NCI-H1930 (cell line): ENCODE results near the gene TINAGL1.

Source experiments
- DNase-seq, 2 experiments: peaks; one replicate each; lab custom pipeline; 2025; lab: John Stamatoyannopoulos, UW

Gene TINAGL1

GRCh38 chr1:31627301-31627929, 51.1 kb downstream of the TINAGL1 start:
- DNase-seq: no peak

DNA sequence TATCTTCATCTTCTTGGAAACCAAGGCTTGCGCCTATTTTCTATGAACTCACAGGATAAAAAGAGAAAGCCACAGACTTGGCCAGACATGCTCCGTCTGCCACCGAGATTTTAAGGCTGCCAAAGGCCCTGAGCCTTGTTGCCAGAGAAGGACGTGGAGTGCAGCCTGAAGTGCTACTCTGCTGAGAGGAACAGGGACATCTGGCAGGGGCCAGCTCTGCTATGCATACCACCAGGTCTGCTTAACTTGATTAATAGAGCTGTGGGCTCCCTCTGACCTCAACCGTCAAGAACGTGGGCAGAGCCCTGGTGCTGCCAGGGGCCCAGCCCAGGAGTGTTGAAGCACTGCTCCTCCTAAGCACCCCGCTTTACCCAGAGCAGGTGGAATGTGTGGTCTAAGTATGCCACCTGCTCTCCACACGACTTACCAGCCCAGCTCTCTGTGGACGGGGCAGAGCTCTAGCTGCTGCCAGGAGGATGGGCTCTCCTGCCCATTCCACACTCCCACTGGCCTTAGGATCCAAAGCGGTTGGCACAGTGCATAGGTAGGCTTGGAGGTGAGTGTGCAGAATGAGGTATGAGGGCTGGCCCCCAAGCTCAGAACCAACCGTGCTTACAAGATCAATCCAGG, 51.7 kb downstream of the TINAGL1 start:
- DNase-seq: no peak

DNA sequence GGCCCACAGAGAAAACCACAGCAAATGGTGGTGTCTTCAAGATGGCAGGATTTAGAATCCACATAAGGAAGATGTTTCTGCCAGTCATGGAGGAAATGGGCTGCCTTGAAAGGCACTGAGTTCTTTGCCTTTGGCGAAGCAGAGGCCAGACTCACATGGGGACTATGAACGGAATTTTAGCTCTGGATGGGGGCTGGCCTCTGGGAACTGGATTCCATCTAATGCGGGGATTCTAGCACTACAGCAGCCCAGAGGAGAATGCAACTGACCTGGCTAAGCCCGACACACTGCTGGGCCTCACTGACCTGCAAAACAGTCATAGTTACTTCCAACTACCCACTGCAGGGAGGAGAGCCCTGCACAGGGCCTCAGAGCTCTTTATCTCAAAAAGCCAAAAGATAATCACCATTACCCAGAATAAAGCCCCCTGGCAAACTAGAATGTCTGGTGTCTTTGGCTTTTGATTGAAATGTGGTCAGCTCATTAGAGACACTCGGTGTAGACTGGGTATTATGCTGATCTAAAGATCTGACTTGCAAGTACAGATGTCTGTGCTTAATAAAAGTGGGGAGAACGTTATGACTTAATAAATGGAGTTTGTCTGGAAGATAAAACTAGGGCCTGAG, 52.7 kb downstream of the TINAGL1 start:
- DNase-seq: no peak

- no peak for DNase-seq
These were observed 56.3 kb downstream of the TINAGL1 start for GRCh38 chr1:31632649-31633048.

DNA sequence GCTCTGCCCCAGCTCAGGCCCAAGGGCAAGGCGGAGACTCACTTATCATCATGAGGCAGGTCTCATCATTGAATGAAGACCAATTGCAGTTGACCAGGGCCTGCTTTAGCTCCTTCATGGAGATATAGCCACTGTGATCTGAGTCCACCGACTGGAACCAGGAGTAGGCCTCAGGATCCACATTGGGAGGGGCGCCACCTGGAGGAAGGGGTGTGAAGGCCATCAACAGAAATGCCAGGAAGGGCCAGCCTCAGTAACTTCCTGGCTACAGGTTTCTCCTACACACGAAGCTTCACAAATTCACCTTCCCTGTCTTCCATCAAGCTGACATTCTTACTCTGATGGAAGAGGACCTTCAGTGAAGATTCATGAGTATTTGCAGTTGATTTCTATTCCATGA, 56.8 kb downstream of the TINAGL1 start:
- DNase-seq: no peak
